GM20000 (cell line): ENCODE measurements around the gene TUBGCP2.

ENCODE experiments used
- DNase-seq: peaks from one replicate; pipeline ENCODE4 v3.0.0; 2012; ENCODE audit warnings: low spot score
- CTCF ChIP-seq: IDR thresholded peaks from 2 replicates; pipeline ENCODE4 v1.5.1; 2012; ENCODE audit warnings: mild to moderate bottlenecking, control low read depth; ENCODE audit errors: extremely low read depth, missing control alignments

The TUBGCP2 gene

DNA sequence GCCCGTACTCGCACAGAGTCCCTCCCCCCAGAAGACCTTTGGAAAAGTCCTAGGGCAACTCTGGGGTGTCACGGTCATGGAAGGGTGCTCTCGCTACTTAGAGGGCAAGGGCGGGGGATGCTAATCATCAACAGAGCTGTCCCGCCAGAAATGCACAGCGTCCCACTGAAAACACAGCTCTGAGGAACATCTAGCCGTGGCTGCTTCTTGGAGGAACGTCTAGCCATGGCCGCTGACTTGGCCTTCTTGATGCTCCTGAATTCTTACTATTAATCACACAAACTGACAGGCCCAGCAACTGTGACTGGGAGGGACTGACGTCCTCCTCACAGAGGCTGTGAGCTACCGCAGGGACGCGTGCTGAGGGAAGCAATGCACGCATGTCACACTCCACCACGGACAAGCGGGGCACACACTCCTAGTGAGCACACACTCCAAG, 1.7 kb downstream of the TUBGCP2 start:
- TF ChIP-seq CTCF, result no peak
- no peak for DNase-seq

DNA sequence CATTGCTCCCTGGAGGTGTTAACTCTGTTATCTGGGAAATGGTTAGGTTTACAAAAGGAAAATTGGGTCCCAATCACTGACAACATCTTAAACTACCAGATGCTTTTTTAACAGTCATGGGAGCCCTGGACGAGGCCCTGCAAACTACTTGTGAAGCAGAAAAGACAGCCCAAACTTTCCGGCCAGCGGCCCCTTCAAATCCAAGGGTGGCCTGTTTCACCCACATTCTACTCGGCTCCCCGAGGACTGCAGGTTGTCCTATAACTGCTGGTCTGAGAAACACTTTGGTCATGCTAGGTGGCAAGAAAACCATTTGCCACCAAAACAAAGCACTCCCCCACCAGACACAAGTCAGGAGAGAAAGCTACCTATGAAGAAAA, 2.6 kb downstream of the TUBGCP2 start:
- DNase-seq, result peak; percentile 17
- TF ChIP-seq CTCF, result no peak

- no peak for TF ChIP-seq CTCF
- DNase-seq, result no peak
These were observed 5.5 kb downstream of the TUBGCP2 start for GRCh38 chr10:133303206-133303605.

GRCh38 chr10:133302230-133302629, 6.4 kb downstream of the TUBGCP2 start:
- DNase-seq, result no peak
- TF ChIP-seq CTCF, result no peak

DNA sequence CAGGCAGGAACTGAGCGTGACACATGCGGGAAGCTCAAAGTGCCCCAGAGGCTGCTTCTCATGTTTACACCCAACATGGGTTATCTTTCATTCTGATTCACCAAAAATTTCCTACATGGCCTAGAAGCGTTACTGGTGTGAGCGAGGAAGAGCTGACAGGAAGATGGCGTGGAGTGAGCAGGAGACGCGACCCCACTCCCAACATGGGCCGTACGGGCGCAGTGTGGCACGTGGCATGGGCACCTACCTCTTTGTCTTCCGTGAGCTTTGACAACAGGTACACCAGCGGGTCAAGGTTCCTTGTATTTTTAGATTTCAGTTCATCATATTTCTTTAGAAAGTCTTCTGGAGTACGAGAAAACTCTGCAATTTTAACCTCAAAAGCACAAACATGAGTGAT, 8.9 kb downstream of the TUBGCP2 start:
- no peak for DNase-seq
- TF ChIP-seq CTCF, result no peak

- no peak for TF ChIP-seq CTCF
- DNase-seq, result no peak
These were observed 9.4 kb downstream of the TUBGCP2 start for GRCh38 chr10:133299224-133299623.

- no peak for TF ChIP-seq CTCF
- DNase-seq, result no peak
These were observed 10.2 kb downstream of the TUBGCP2 start for GRCh38 chr10:133298466-133298865.
